HepG2 (cell line): ENCODE measurements around the gene SND1.

Experiments
- ELF1 ChIP-seq: sonication (generic); formaldehyde crosslinking; IDR thresholded peaks from 2 replicates; pipeline ENCODE4 v1.4.0; 2020; ENCODE audit warnings: missing genetic modification reagents
- HDAC6 ChIP-seq: fragments of 200-600 bp; sonication (generic); IDR thresholded peaks from 2 replicates; pipeline ENCODE4 v1.7.0; 2017; ENCODE audit warnings: mild to moderate bottlenecking, antibody characterized with exemption, low read length, low read depth
- MIER2 ChIP-seq: IDR thresholded peaks from 2 replicates; pipeline ENCODE4 v1.6.1; 2016; ENCODE audit warnings: missing biosample characterization, missing genetic modification reagents
- MYC ChIP-seq: sonication (generic); formaldehyde crosslinking; IDR thresholded peaks from 2 replicates; pipeline ENCODE4 v1.9.0; 2021; ENCODE audit warnings: missing genetic modification reagents, borderline replicate concordance
- POLR2A ChIP-seq, 2 experiments: IDR thresholded peaks; 2 replicates each; pipeline ENCODE4 v1.6.1; 2011; ENCODE audit warnings: low read depth in 2 of 2, low read length in 2 of 2, mild to moderate bottlenecking in 1 of 2, moderate library complexity in 1 of 2; ENCODE audit not compliant: insufficient read depth in 1 of 2
- RAD51 ChIP-seq: fragments of 450-650 bp; IDR thresholded peaks from 2 replicates; pipeline ENCODE4 v1.6.1; 2016; ENCODE audit warnings: borderline replicate concordance
- SNAPC5 ChIP-seq: sonication (generic); formaldehyde crosslinking; IDR thresholded peaks from 2 replicates; pipeline ENCODE4 v1.8.1; 2023; ENCODE audit warnings: mild to moderate bottlenecking, missing genetic modification reagents, borderline replicate concordance
- ZBTB46 ChIP-seq: sonication (generic); formaldehyde crosslinking; IDR thresholded peaks from 2 replicates; pipeline ENCODE4 v1.4.0; 2020; ENCODE audit warnings: mild to moderate bottlenecking, missing genetic modification reagents, borderline replicate concordance
- ZNF766 ChIP-seq: sonication (generic); formaldehyde crosslinking; IDR thresholded peaks from 2 replicates; pipeline ENCODE4 v1.5.0; 2020; ENCODE audit warnings: missing genetic modification reagents, borderline replicate concordance
- ZSCAN22 ChIP-seq: sonication (generic); formaldehyde crosslinking; IDR thresholded peaks from 2 replicates; pipeline ENCODE4 v1.4.0; 2020; ENCODE audit warnings: mild to moderate bottlenecking, missing genetic modification reagents

- no peak for TF ChIP-seq ZSCAN22 (CRISPR knock-in tag)
- no peak for TF ChIP-seq RAD51
- no peak for TF ChIP-seq HDAC6
- TF ChIP-seq POLR2A (IDR thresholded peaks at IDR 0.05; ENCODE audit: insufficient read depth in 1 of 2, low read depth in 2 of 2, low read length in 2 of 2) = no peak
- no peak for TF ChIP-seq ZBTB46 (CRISPR knock-in tag)
- no peak for TF ChIP-seq MYC (CRISPR knock-in tag)
- TF ChIP-seq ZNF766 (CRISPR knock-in tag) = no peak
- no peak for TF ChIP-seq MIER2
- no peak for TF ChIP-seq SNAPC5 (CRISPR knock-in tag)
- TF ChIP-seq ELF1 = no peak
Measured at GRCh38 chr7:127895360-127895759, 243.4 kb downstream of the SND1 start.
